GM12878 (cell line): ENCODE data around the gene CKLF. TPM values are rescaled to one million over a fixed set of nuclear protein-coding genes. Genes with fewer than 3 reads are reported as not detected.

Experiments used
- BHLHE40 ChIP-seq, 2 experiments: fragments of 450-650 bp in 1 of 2; IDR thresholded peaks; 2 replicates each; pipeline ENCODE4 v1.6.1; 2011 to 2017; ENCODE audit warnings: low read depth in 2 of 2, borderline replicate concordance in 1 of 2, improper control_type of control experiment in 1 of 2, low read length in 1 of 2, mild to moderate bottlenecking in 1 of 2
- CREB1 ChIP-seq: IDR thresholded peaks from 2 replicates; pipeline ENCODE4 v1.6.1; 2012; ENCODE audit warnings: low read depth, mild to moderate bottlenecking, inconsistent platforms
- DPF2 ChIP-seq: fragments of 450-650 bp; IDR thresholded peaks from 2 replicates; pipeline ENCODE4 v1.6.1; 2017; ENCODE audit warnings: mild to moderate bottlenecking
- ESRRA ChIP-seq: IDR thresholded peaks from 2 replicates; pipeline ENCODE4 v1.6.1; 2012; ENCODE audit warnings: mild to moderate bottlenecking, low read length, improper control_type of control experiment
- FOS ChIP-seq: IDR thresholded peaks from 3 replicates; pipeline ENCODE4 v1.6.1; 2011; ENCODE audit warnings: borderline replicate concordance; ENCODE audit not compliant: insufficient read length; ENCODE audit errors: extremely low read depth
- GABPA ChIP-seq: IDR thresholded peaks from 2 replicates; pipeline ENCODE4 v1.6.1; 2014; ENCODE audit warnings: antibody characterized with exemption, low read depth, mild to moderate bottlenecking, inconsistent platforms
- MTA2 ChIP-seq: fragments of 450-650 bp; IDR thresholded peaks from 2 replicates; pipeline ENCODE4 v1.6.1; 2016; ENCODE audit warnings: low read depth, mild to moderate bottlenecking, moderate library complexity
- POLR2AphosphoS5 ChIP-seq: IDR thresholded peaks from 2 replicates; pipeline ENCODE4 v1.6.1; 2011; ENCODE audit warnings: mild to moderate bottlenecking, low read length, inconsistent platforms
- WRNIP1 ChIP-seq: IDR thresholded peaks from 2 replicates; pipeline ENCODE4 v1.6.1; 2011; ENCODE audit warnings: low read depth, low read length, improper control_type of control experiment, borderline replicate concordance
- ZNF217 ChIP-seq: fragments of 450-650 bp; IDR thresholded peaks from 2 replicates; pipeline ENCODE4 v1.6.1; 2017; ENCODE audit warnings: antibody characterized with exemption, mild to moderate bottlenecking
- ZNF622 ChIP-seq: fragments of 450-650 bp; IDR thresholded peaks from 2 replicates; pipeline ENCODE4 v1.6.1; 2017; ENCODE audit warnings: mild to moderate bottlenecking, inconsistent platforms
- polyA plus RNA-seq, 11 experiments: library from polyadenylated mRNA; depleted of rRNA in 4 of 11; unstranded in 6 of 11; stranded (reverse) in 5 of 11; fragments of >200 nt; fragmentation: Nextera tagmentation in 4 of 11; fragmentation: Illumina TruSeq in 1 of 11; extraction: Ambion mirVana in 4 of 11; extraction: Trizol in 1 of 11; gene quantifications; 1 replicate in 1 of 11; 2 replicates in 10 of 11; pipeline versions ENCODE4 v1.2.1 to v1.2.3, GENCODE V29; 2011 to 2016; ENCODE audit warnings: inconsistent platforms in 2 of 11, missing spikeins in 2 of 11, low read depth in 1 of 11
- total RNA-seq, 4 experiments: library from RNA; depleted of rRNA in 3 of 4; stranded (reverse); fragments of >200 nt in 3 of 4; fragmentation: Illumina TruSeq in 1 of 4; extraction: Trizol in 1 of 4; gene quantifications; 2 replicates each; pipeline versions ENCODE4 v1.2.1 to v1.2.3, GENCODE V29; 2013 to 2021
- TF ChIP-seq, protein P1 (sequence below): fragments of 450-650 bp; formaldehyde crosslinking; IDR thresholded peaks from 2 replicates; pipeline ENCODE4 v1.5.0; 2022; ENCODE audit warnings: mild to moderate bottlenecking, missing genetic modification characterization
- TF ChIP-seq, protein P2 (sequence below): IDR thresholded peaks from 2 replicates; pipeline ENCODE4 v1.6.1; 2012; ENCODE audit warnings: low read depth, low read length, improper control_type of control experiment
- TF ChIP-seq, protein P3 (sequence below): IDR thresholded peaks from 2 replicates; pipeline ENCODE4 v1.6.1; 2012; ENCODE audit warnings: low read depth, low read length, improper control_type of control experiment
- TF ChIP-seq, protein P4 (sequence below): IDR thresholded peaks from 2 replicates; pipeline ENCODE4 v1.6.1; 2012; ENCODE audit warnings: mild to moderate bottlenecking, low read depth, low read length
- TF ChIP-seq, protein P5 (sequence below), 3 experiments: IDR thresholded peaks in 2 of 3; conservative IDR thresholded peaks in 1 of 3; 2 replicates each; pipeline ENCODE4 v1.5.1; 2011; ENCODE audit warnings: low read depth in 3 of 3, low read length in 3 of 3, mild to moderate bottlenecking in 3 of 3, control low read depth in 2 of 3, moderate library complexity in 2 of 3, inconsistent platforms in 1 of 3, mixed read lengths in 1 of 3; ENCODE audit not compliant: control insufficient read depth in 2 of 3, insufficient read depth in 1 of 3; ENCODE audit errors: extremely low read depth in 1 of 3

CKLF gene
- total and polyA plus RNA-seq, 10 of the 15 experiments (the other 5 are each of a cell fraction or from before 2014, with no cell fraction given) = 40.8 to 193 (median 109) TPM

DNA sequence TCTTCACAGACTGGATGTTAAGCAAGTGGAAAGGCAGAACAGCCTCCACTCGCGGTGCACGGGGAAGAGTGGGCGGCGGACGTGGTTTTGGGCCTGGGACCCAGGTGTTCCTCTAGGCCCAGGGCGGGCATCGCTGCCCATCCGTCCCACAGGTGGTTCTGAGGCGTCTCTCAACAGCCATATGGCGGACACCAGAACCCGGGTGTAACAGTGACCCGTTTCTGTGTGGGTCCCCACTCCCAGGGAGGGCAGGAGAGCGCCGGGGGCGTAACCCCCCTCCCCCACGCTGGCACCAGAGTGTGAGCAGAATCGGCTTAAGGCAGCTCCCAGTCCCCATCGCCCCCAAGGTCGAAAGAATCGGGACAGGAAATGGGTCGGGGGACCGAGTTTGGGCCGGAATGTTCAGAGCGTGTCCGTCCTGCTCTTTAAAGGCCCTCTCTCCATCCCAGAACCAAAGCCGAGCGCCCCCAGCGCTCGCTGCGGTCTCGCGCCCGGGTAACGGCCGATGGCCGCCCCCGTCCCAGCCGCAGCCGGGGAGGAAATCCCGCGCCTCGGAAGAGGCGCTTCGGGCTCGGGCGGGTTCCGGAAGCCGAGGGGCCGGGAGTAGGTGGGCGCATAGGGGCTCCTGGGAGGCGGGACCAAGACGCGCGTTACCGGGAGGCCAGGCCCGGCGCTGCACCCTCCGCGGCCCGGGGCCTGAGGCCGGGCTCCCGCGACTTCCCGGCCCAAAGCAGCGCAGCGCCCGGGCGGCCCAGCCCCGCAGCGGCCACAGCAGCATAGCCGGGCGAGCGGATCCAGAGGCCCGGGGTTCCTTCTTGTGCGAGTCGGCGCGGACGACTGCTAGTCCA lies 2.9 kb upstream of the CKLF start, which contains the start of gene TK2 (continued):
- TF ChIP-seq, protein P1, sequence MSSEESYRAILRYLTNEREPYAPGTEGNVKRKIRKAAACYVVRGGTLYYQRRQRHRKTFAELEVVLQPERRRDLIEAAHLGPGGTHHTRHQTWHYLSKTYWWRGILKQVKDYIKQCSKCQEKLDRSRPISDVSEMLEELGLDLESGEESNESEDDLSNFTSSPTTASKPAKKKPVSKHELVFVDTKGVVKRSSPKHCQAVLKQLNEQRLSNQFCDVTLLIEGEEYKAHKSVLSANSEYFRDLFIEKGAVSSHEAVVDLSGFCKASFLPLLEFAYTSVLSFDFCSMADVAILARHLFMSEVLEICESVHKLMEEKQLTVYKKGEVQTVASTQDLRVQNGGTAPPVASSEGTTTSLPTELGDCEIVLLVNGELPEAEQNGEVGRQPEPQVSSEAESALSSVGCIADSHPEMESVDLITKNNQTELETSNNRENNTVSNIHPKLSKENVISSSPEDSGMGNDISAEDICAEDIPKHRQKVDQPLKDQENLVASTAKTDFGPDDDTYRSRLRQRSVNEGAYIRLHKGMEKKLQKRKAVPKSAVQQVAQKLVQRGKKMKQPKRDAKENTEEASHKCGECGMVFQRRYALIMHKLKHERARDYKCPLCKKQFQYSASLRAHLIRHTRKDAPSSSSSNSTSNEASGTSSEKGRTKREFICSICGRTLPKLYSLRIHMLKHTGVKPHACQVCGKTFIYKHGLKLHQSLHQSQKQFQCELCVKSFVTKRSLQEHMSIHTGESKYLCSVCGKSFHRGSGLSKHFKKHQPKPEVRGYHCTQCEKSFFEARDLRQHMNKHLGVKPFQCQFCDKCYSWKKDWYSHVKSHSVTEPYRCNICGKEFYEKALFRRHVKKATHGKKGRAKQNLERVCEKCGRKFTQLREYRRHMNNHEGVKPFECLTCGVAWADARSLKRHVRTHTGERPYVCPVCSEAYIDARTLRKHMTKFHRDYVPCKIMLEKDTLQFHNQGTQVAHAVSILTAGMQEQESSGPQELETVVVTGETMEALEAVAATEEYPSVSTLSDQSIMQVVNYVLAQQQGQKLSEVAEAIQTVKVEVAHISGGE (CRISPR knock-in tag) = peak; percentile 20; the same call in 1 of the 2 replicates
- TF ChIP-seq CREB1 = no peak
- 0 out of 2 replicates have a peak, but pooled peaks have one; percentile 67 for TF ChIP-seq GABPA
- no peak for TF ChIP-seq POLR2AphosphoS5
- no peak for TF ChIP-seq WRNIP1
- TF ChIP-seq ZNF622 = no peak
- TF ChIP-seq FOS = no peak
- TF ChIP-seq, protein P2, sequence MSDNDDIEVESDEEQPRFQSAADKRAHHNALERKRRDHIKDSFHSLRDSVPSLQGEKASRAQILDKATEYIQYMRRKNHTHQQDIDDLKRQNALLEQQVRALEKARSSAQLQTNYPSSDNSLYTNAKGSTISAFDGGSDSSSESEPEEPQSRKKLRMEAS = no peak
- TF ChIP-seq, protein P3, sequence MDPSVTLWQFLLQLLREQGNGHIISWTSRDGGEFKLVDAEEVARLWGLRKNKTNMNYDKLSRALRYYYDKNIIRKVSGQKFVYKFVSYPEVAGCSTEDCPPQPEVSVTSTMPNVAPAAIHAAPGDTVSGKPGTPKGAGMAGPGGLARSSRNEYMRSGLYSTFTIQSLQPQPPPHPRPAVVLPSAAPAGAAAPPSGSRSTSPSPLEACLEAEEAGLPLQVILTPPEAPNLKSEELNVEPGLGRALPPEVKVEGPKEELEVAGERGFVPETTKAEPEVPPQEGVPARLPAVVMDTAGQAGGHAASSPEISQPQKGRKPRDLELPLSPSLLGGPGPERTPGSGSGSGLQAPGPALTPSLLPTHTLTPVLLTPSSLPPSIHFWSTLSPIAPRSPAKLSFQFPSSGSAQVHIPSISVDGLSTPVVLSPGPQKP = no peak
- TF ChIP-seq ESRRA = no peak
- peak; percentile 50 for TF ChIP-seq MTA2
- TF ChIP-seq BHLHE40 (IDR thresholded peaks at IDR 0.05; ENCODE audit: borderline replicate concordance in 1 of 2, low read depth in 2 of 2, low read length in 1 of 2) = peak in 1 of 2 experiments; percentile 34; a peak in 1 of 4 replicates
- TF ChIP-seq, protein P4, sequence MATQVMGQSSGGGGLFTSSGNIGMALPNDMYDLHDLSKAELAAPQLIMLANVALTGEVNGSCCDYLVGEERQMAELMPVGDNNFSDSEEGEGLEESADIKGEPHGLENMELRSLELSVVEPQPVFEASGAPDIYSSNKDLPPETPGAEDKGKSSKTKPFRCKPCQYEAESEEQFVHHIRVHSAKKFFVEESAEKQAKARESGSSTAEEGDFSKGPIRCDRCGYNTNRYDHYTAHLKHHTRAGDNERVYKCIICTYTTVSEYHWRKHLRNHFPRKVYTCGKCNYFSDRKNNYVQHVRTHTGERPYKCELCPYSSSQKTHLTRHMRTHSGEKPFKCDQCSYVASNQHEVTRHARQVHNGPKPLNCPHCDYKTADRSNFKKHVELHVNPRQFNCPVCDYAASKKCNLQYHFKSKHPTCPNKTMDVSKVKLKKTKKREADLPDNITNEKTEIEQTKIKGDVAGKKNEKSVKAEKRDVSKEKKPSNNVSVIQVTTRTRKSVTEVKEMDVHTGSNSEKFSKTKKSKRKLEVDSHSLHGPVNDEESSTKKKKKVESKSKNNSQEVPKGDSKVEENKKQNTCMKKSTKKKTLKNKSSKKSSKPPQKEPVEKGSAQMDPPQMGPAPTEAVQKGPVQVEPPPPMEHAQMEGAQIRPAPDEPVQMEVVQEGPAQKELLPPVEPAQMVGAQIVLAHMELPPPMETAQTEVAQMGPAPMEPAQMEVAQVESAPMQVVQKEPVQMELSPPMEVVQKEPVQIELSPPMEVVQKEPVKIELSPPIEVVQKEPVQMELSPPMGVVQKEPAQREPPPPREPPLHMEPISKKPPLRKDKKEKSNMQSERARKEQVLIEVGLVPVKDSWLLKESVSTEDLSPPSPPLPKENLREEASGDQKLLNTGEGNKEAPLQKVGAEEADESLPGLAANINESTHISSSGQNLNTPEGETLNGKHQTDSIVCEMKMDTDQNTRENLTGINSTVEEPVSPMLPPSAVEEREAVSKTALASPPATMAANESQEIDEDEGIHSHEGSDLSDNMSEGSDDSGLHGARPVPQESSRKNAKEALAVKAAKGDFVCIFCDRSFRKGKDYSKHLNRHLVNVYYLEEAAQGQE = no peak
- TF ChIP-seq, protein P5, sequence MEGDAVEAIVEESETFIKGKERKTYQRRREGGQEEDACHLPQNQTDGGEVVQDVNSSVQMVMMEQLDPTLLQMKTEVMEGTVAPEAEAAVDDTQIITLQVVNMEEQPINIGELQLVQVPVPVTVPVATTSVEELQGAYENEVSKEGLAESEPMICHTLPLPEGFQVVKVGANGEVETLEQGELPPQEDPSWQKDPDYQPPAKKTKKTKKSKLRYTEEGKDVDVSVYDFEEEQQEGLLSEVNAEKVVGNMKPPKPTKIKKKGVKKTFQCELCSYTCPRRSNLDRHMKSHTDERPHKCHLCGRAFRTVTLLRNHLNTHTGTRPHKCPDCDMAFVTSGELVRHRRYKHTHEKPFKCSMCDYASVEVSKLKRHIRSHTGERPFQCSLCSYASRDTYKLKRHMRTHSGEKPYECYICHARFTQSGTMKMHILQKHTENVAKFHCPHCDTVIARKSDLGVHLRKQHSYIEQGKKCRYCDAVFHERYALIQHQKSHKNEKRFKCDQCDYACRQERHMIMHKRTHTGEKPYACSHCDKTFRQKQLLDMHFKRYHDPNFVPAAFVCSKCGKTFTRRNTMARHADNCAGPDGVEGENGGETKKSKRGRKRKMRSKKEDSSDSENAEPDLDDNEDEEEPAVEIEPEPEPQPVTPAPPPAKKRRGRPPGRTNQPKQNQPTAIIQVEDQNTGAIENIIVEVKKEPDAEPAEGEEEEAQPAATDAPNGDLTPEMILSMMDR (IDR thresholded peaks at IDR 0.05 in 2 of 3, conservative IDR thresholded peaks at IDR 0.05 in 1 of 3; ENCODE audit: control insufficient read depth in 2 of 3, extremely low read depth in 1 of 3, insufficient read depth in 1 of 3, low read depth in 3 of 3, low read length in 3 of 3) = peak in 2 of 3 experiments; percentile 15 to 19; a peak in 1 of 6 replicates
- TF ChIP-seq DPF2 = peak; percentile 77
- peak; percentile 38; the same call in 1 of the 2 replicates for TF ChIP-seq ZNF217
